Heart right ventricle (tissue), 16 donors: ENCODE measurements around the gene MRPL17. TPM values are rescaled to one million over a fixed set of nuclear protein-coding genes. Genes with fewer than 3 reads are reported as not detected.

Experiments used
- ATAC-seq, 8 donors: fragments of 200-7000 bp; cut with Tn5 transposase; one replicate each; pipeline ENCODE4 v1.9.1; 2020; ENCODE audit warnings: mild to moderate bottlenecking in 8 of 8, moderate library complexity in 8 of 8, moderate number of reproducible peaks in 1 of 8
- DNase-seq, 2 donors: peaks; one replicate each; pipeline ENCODE4 v3.0.0-alpha.2; 2020
- H3K27ac ChIP-seq, 10 donors: fragments of 200-600 bp; sonication (generic) in 2 of 10; one replicate each; pipeline versions ENCODE4 v1.5.0 to v1.8.0; 2020 to 2022; ENCODE audit warnings: mild to moderate bottlenecking in 3 of 10
- H3K27me3 ChIP-seq, 7 donors: fragments of 200-600 bp; one replicate each; pipeline ENCODE4 v1.8.0; 2021 to 2022; ENCODE audit warnings: mild to moderate bottlenecking in 2 of 7
- H3K36me3 ChIP-seq, 9 donors: fragments of 200-600 bp; sonication (generic) in 1 of 9; one replicate each; pipeline versions ENCODE4 v1.5.0 to v1.8.0; 2020 to 2022; ENCODE audit warnings: mild to moderate bottlenecking in 2 of 9
- H3K4me1 ChIP-seq, 9 donors: fragments of 200-600 bp; sonication (generic) in 1 of 9; one replicate each; pipeline versions ENCODE4 v1.5.0 to v1.8.0; 2020 to 2022; ENCODE audit warnings: mild to moderate bottlenecking in 4 of 9
- H3K4me3 ChIP-seq, 10 donors: fragments of 200-600 bp; sonication (generic) in 2 of 10; one replicate each; pipeline versions ENCODE4 v1.5.0 to v1.8.0; 2020 to 2022; ENCODE audit warnings: mild to moderate bottlenecking in 7 of 10, moderate library complexity in 2 of 10
- H3K9me3 ChIP-seq, 11 donors: fragments of 200-600 bp in 10 of 11; sonication (generic) in 2 of 11; one replicate each; pipeline versions ENCODE4 v1.5.0 to v1.8.0; 2013 to 2022; ENCODE audit warnings: mild to moderate bottlenecking in 2 of 11, control low read depth in 1 of 11, moderate library complexity in 1 of 11
- CTCF ChIP-seq, 9 donors: fragments of 200-600 bp; sonication (generic) in 2 of 9; IDR thresholded peaks; one replicate each; pipeline versions ENCODE4 v1.5.0 to v1.8.0; 2021 to 2022; ENCODE audit warnings: antibody characterized with exemption in 9 of 9, mild to moderate bottlenecking in 5 of 9, moderate library complexity in 1 of 9
- WGBS, 2 donors: extraction: QIAGEN DNeasy Blood & Tissue Kit; methylation state at CpG; one replicate each; pipeline ENCODE4 v1.1.7; 2013; ENCODE audit warnings: inconsistent platforms in 1 of 2; 5-methylcytosine and 5-hydroxymethylcytosine counted together
- intact Hi-C, 10 donors: fragments of 100-400 bp; cut with DNase I; formaldehyde crosslinking; loops; one replicate each; pipeline versions ENCODE4 v1.11.1 to v1.14.2; 2022
- polyA plus RNA-seq, 2 donors: library from polyadenylated mRNA; stranded (reverse); fragments of 200-250 nt; gene quantifications; one replicate each; pipeline ENCODE4 v1.2.3, GENCODE V29; 2013
- total RNA-seq, 10 donors: library from RNA; stranded (reverse); fragmentation: NEBNext Ultra II Directional in 3 of 10; extraction: Animal tissue kit (Norgen Biotek cat#: 25700) in 3 of 10; gene quantifications; one replicate each; pipeline versions ENCODE4 v1.2.1 to v1.2.4, GENCODE V29; 2021 to 2023
- donor health status: Arrhythmogenic right ventricular cardiomyopathy.
- donor health status: ischemic (EF 13 %, LVEDD 7.1; RV severe dilation, severe dysfunction).
- donor health status: healthy with polysubstance abuse.
- donor health status: DM: no; HTN: yes; CAD: no.
- donor health status: DM: no; HTN: no; CAD: no.
- donor health status: ischemic (EF 25% LVEDD 6.9; RV normal size, moderate dysfunction).
- donor health status: ischemic (EF 25% LVEDD 5.7; RV mildly dilated, moderate dysfunction).
- donor health status: healthy.
- donor health status: DM: yes; HTN: yes; CAD: no.
- donor health status: Ischemic cardiomyopathy.
- donor health status: ischemic (EF 35%, LVEDD 5.7; RV mildly dilated, moderate dysfunction).
- donor health status: nonischemic (EF 11% LVEDD 7.7; RV severe dilation, severe dysfunction).
- donor health status: DM: yes; HTN: yes; CAD: no.
- donor health status: PGD.
- donor health status: ischemic (EF 29% LVEDD 5.4; RV normal size, mild dysfunction).
- donor health status: nonischemic (EF 23%, LVEDD 6.1; RV moderate dilation, normal function).

The MRPL17 gene
- total and polyA plus RNA-seq, 12 donors: 36.7 to 69.1 (median 49.2) TPM

GRCh38 chr11:6660712-6661111, 22.4 kb downstream of the MRPL17 start:
- Histone ChIP-seq H3K36me3 (no peaks in the 10 kb centered on the region), H3K27ac (no peak overlapping the region), H3K4me1 (peaks cover 0 to 39% (median 9%) of the 10 kb centered on the region in 9 donors), H3K4me3 (no peak overlapping the region), H3K27me3 (peaks cover 0 to 19% (median 0%) of the 10 kb centered on the region in 7 donors), H3K9me3 (no peaks in the 10 kb centered on the region)
- ATAC-seq (no peak), DNase-seq (no peak)
- TF ChIP-seq CTCF (IDR thresholded peaks at IDR 0.05): no peak
- WGBS, 2 donors: 93 to 96% methylated on average over 3 of the region's 3 CpGs
- intact Hi-C loops: no loop called here

GRCh38 chr11:6658647-6659046, 24.5 kb downstream of the MRPL17 start:
- ATAC-seq (no peak), DNase-seq (no peak)
- intact Hi-C loops: no loop called here
- Histone ChIP-seq H3K9me3 (no peaks in the 10 kb centered on the region), H3K27me3 (peaks cover 0 to 27% (median 0%) of the 10 kb centered on the region in 7 donors), H3K4me1 (peaks cover 7 to 42% (median 14%) of the 10 kb centered on the region in 9 donors), H3K4me3 (no peak overlapping the region), H3K36me3 (no peaks in the 10 kb centered on the region), H3K27ac (no peak overlapping the region)
- no peak for TF ChIP-seq CTCF (IDR thresholded peaks at IDR 0.05)

DNA sequence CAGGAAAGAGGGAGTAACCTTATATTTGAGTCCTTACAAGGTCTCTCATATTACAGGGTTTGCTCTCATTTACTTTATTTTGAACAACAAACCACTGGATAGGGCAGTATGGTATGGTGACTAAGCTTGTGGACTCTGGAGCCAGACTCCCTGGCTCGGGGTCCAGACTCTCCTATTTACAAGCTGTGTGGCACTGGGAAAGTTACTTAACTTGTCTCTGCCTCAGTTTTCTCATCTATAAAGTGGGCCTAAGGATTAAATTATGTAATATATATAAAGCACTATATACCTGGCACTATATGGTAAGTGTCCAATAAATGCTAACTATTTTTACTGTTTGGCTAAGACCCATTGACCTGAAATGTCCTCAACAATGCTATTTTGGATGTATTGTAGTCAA, 25.8 kb downstream of the MRPL17 start:
- peaks cover 0 to 27% (median 0%) of the 10 kb centered on the region in 7 donors for H3K27me3 ChIP-seq
- no peaks in the 10 kb centered on the region for H3K36me3 ChIP-seq
- intact Hi-C loops: no loop called here
- WGBS, 2 donors: 91 to 92% methylated on average over 1 of the region's 1 CpG
- ATAC-seq: no peak
- H3K4me3 ChIP-seq: no peak overlapping the region
- no peak for DNase-seq
- peak overlapping the region in 1 of 10 donors; percentile 91 for H3K27ac ChIP-seq
- no peak for TF ChIP-seq CTCF (IDR thresholded peaks at IDR 0.05)
- peaks cover 8 to 47% (median 16%) of the 10 kb centered on the region in 9 donors for H3K4me1 ChIP-seq
- no peaks in the 10 kb centered on the region for H3K9me3 ChIP-seq

DNA sequence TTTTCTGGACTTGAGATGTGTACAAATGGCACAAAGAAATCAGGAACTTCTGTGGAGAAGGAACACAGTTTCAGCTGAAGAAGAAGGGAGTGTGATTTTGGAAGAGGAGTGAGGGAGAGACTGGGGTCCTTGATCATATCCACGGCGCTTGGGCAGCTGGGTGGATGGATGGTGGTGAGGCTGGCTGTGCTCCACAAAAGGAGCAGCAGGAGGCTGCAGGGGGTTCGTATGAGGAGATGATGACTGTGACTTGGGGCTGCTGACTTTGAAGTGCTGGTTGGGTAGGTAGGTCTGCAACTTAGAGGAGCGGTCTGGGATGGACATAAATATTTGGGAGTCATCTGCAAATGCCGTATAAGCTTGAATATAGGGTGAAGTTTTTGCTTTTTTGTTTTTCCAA, 26.2 kb downstream of the MRPL17 start:
- no peak for TF ChIP-seq CTCF (IDR thresholded peaks at IDR 0.05)
- intact Hi-C loops: no loop called here
- H3K36me3 ChIP-seq: no peaks in the 10 kb centered on the region
- H3K27ac ChIP-seq: peak overlapping the region in 4 of 10 donors; percentile 85 to 91 (median 88)
- ATAC-seq (no peak), DNase-seq (no peak)
- peak overlapping the region in 2 of 10 donors; percentile 1 to 58 for H3K4me3 ChIP-seq
- peaks cover 0 to 27% (median 0%) of the 10 kb centered on the region in 7 donors for H3K27me3 ChIP-seq
- peaks cover 8 to 51% (median 18%) of the 10 kb centered on the region in 9 donors for H3K4me1 ChIP-seq
- 80 to 89% methylated on average over 5 of the region's 5 CpGs for WGBS, 2 donors
- H3K9me3 ChIP-seq: no peaks in the 10 kb centered on the region
